Measurements from ENCODE around the gene MAGED1. TPM values are rescaled to one million over a fixed set of nuclear protein-coding genes. Genes with fewer than 3 reads are reported as not detected.

The MAGED1 gene
- 46.0 and 72.0 TPM in 2 replicates for total RNA-seq
- polyA plus RNA-seq = 334 and 390 TPM in 2 replicates
- polyA plus RNA-seq (2012) = 332 and 402 TPM in 2 replicates
- polyA minus RNA-seq (ENCODE audit: low replicate concordance) = 442 and 490 TPM in 2 replicates

- H3K4me1 ChIP-seq (ENCODE audit: control insufficient read depth, extremely low read depth, insufficient read depth, low read length) = peaks cover 11% of the 10 kb centered on the region
- H2AFZ ChIP-seq (ENCODE audit: low read length) = no peak within 1 kb of the TSS
- H3K36me3 ChIP-seq (ENCODE audit: control insufficient read depth, insufficient read depth, low read length) = peaks cover 7% of the 10 kb centered on the region
- H3K27ac ChIP-seq (ENCODE audit: insufficient read depth, low read length) = peak within 1 kb of the TSS; percentile 84
- peak within 1 kb of the TSS; percentile 88 for H3K4me2 ChIP-seq (ENCODE audit: extremely low read depth, insufficient read depth, low read length)
- peaks cover 41% of the 10 kb centered on the region for H3K79me2 ChIP-seq (ENCODE audit: control insufficient read depth, insufficient read depth, low read length)
- DNase-seq (ENCODE audit: low read depth in 2 of 2) = peak; percentile 93 to 95
- TF ChIP-seq EZH2 (IDR thresholded peaks at IDR 0.05; ENCODE audit: low read length, missing control alignments) = no peak
- TF ChIP-seq CTCF (conservative IDR thresholded peaks at IDR 0.05 in 1 of 2, IDR thresholded peaks at IDR 0.05 in 1 of 2; ENCODE audit: low read depth in 1 of 2, low read length in 2 of 2) = no peak
- peak within 1 kb of the TSS; percentile 72 for H3K9ac ChIP-seq (ENCODE audit: insufficient read depth, low read length)
- peak within 1 kb of the TSS; percentile 75 to 90 (median 76) for H3K4me3 ChIP-seq (replicated peaks in 1 of 4; ENCODE audit: control extremely low read depth in 1 of 4, insufficient read depth in 1 of 4, low read depth in 3 of 4, low read length in 4 of 4)
- no peaks in the 10 kb centered on the region for H3K9me3 ChIP-seq (ENCODE audit: control insufficient read depth, insufficient read depth, low read depth, low read length)
- peaks cover 2% of the 10 kb centered on the region for H4K20me1 ChIP-seq (ENCODE audit: control insufficient read depth, extremely low read depth, insufficient read depth, low read length)
- no peaks in the 10 kb centered on the region for H3K27me3 ChIP-seq (ENCODE audit: control insufficient read depth, insufficient read depth, low read length)
Observed at GRCh38 chrX:51892921-51893745, at the start of gene MAGED1. Gene MAGED1, plus strand, starts transcription at chrX:51893623. Its CDS starts 682 bp downstream, at chrX:51894305.

GRCh38 chrX:51847463-51847862 lies 46.0 kb upstream of the MAGED1 start:
- TF ChIP-seq CTCF (conservative IDR thresholded peaks at IDR 0.05 in 1 of 2, IDR thresholded peaks at IDR 0.05 in 1 of 2; ENCODE audit: low read depth in 1 of 2, low read length in 2 of 2) (no peak), EZH2 (IDR thresholded peaks at IDR 0.05; ENCODE audit: low read length, missing control alignments) (no peak)
- no peaks in the 10 kb centered on the region for H3K36me3 ChIP-seq (ENCODE audit: control insufficient read depth, insufficient read depth, low read length)
- no peaks in the 10 kb centered on the region for H3K27me3 ChIP-seq (ENCODE audit: control insufficient read depth, insufficient read depth, low read length)
- H3K4me2 ChIP-seq (ENCODE audit: extremely low read depth, insufficient read depth, low read length) = no peak overlapping the region
- H3K4me1 ChIP-seq (ENCODE audit: control insufficient read depth, extremely low read depth, insufficient read depth, low read length) = no peaks in the 10 kb centered on the region
- H3K4me3 ChIP-seq (replicated peaks in 1 of 4; ENCODE audit: control extremely low read depth in 1 of 4, insufficient read depth in 1 of 4, low read depth in 3 of 4, low read length in 4 of 4) = no peak overlapping the region
- H4K20me1 ChIP-seq (ENCODE audit: control insufficient read depth, extremely low read depth, insufficient read depth, low read length) = no peaks in the 10 kb centered on the region
- no peaks in the 10 kb centered on the region for H3K79me2 ChIP-seq (ENCODE audit: control insufficient read depth, insufficient read depth, low read length)
- H3K27ac ChIP-seq (ENCODE audit: insufficient read depth, low read length) = no peak overlapping the region
- no peak overlapping the region for H3K9ac ChIP-seq (ENCODE audit: insufficient read depth, low read length)
- no peak overlapping the region for H2AFZ ChIP-seq (ENCODE audit: low read length)
- no peaks in the 10 kb centered on the region for H3K9me3 ChIP-seq (ENCODE audit: control insufficient read depth, insufficient read depth, low read depth, low read length)
- no peak for DNase-seq (ENCODE audit: low read depth in 2 of 2)

- H3K27ac ChIP-seq (ENCODE audit: insufficient read depth, low read length) = no peak overlapping the region
- TF ChIP-seq CTCF (conservative IDR thresholded peaks at IDR 0.05 in 1 of 2, IDR thresholded peaks at IDR 0.05 in 1 of 2; ENCODE audit: low read depth in 1 of 2, low read length in 2 of 2) (no peak), EZH2 (IDR thresholded peaks at IDR 0.05; ENCODE audit: low read length, missing control alignments) (no peak)
- no peaks in the 10 kb centered on the region for H4K20me1 ChIP-seq (ENCODE audit: control insufficient read depth, extremely low read depth, insufficient read depth, low read length)
- no peak overlapping the region for H3K9ac ChIP-seq (ENCODE audit: insufficient read depth, low read length)
- no peaks in the 10 kb centered on the region for H3K36me3 ChIP-seq (ENCODE audit: control insufficient read depth, insufficient read depth, low read length)
- no peaks in the 10 kb centered on the region for H3K27me3 ChIP-seq (ENCODE audit: control insufficient read depth, insufficient read depth, low read length)
- no peaks in the 10 kb centered on the region for H3K9me3 ChIP-seq (ENCODE audit: control insufficient read depth, insufficient read depth, low read depth, low read length)
- no peaks in the 10 kb centered on the region for H3K79me2 ChIP-seq (ENCODE audit: control insufficient read depth, insufficient read depth, low read length)
- H3K4me3 ChIP-seq (replicated peaks in 1 of 4; ENCODE audit: control extremely low read depth in 1 of 4, insufficient read depth in 1 of 4, low read depth in 3 of 4, low read length in 4 of 4) = no peak overlapping the region
- H2AFZ ChIP-seq (ENCODE audit: low read length) = no peak overlapping the region
- H3K4me1 ChIP-seq (ENCODE audit: control insufficient read depth, extremely low read depth, insufficient read depth, low read length) = no peaks in the 10 kb centered on the region
- no peak overlapping the region for H3K4me2 ChIP-seq (ENCODE audit: extremely low read depth, insufficient read depth, low read length)
- peak in 1 of 2 donors; percentile 1 for DNase-seq (ENCODE audit: low read depth in 2 of 2)
Observed at GRCh38 chrX:51851507-51852085, 41.8 kb upstream of the MAGED1 start.
